SKM-1 treated with dmso at 0.1 percent for 144 hours (cell line): ENCODE results near the gene ANKRD60.

Experiments
- DNase-seq: peaks from one replicate; lab custom pipeline; 2025; ENCODE audit not compliant: unreplicated experiment; lab: John Stamatoyannopoulos, UW

ANKRD60 gene

GRCh38 chr20:58228484-58229197, at the start of gene ANKRD60:
Gene ANKRD60, minus strand, starts transcription at chr20:58228653. Its CDS starts 0 bp downstream, at chr20:58228653.
- DNase-seq, result no peak

- no peak for DNase-seq
Observed at GRCh38 chr20:58277578-58278472, 49.4 kb upstream of the ANKRD60 start.

- DNase-seq, result no peak
Observed at GRCh38 chr20:58277107-58277506, 48.7 kb upstream of the ANKRD60 start.

GRCh38 chr20:58274384-58274783, 45.9 kb upstream of the ANKRD60 start:
- no peak for DNase-seq

GRCh38 chr20:58271606-58272351, 43.3 kb upstream of the ANKRD60 start:
- no peak for DNase-seq

- DNase-seq, result no peak
Observed at GRCh38 chr20:58268936-58269619, 40.6 kb upstream of the ANKRD60 start.

- no peak for DNase-seq
Observed at GRCh38 chr20:58268421-58268821, 40.0 kb upstream of the ANKRD60 start.

- no peak for DNase-seq
Observed at GRCh38 chr20:58267389-58268215, 39.1 kb upstream of the ANKRD60 start.

GRCh38 chr20:58264271-58264670, 35.8 kb upstream of the ANKRD60 start:
- DNase-seq, result no peak

GRCh38 chr20:58261660-58262059, 33.2 kb upstream of the ANKRD60 start:
- DNase-seq, result no peak

GRCh38 chr20:58260006-58260405, 31.6 kb upstream of the ANKRD60 start:
- DNase-seq, result no peak

GRCh38 chr20:58256842-58257241, 28.4 kb upstream of the ANKRD60 start:
- DNase-seq, result no peak

GRCh38 chr20:58256307-58256706, 27.9 kb upstream of the ANKRD60 start:
- DNase-seq, result no peak

- no peak for DNase-seq
Observed at GRCh38 chr20:58254890-58255289, 26.4 kb upstream of the ANKRD60 start.

- no peak for DNase-seq
Observed at GRCh38 chr20:58251979-58252591, 23.6 kb upstream of the ANKRD60 start.

- no peak for DNase-seq
Observed at GRCh38 chr20:58251348-58251978, 23.0 kb upstream of the ANKRD60 start.

GRCh38 chr20:58246346-58246745, 17.9 kb upstream of the ANKRD60 start:
- DNase-seq, result no peak

GRCh38 chr20:58245931-58246330, 17.5 kb upstream of the ANKRD60 start:
- DNase-seq, result no peak
